Bone marrow (tissue), 2 donors: ENCODE measurements around the gene WASHC2A.
"Not testable (repeated sequence)": the region's sequence is repeated elsewhere in the genome, so short reads cannot be mapped to it uniquely, and the experiment has no call there.

Experiments used
- DNase-seq, 2 donors: peaks; one replicate each; lab custom pipeline; 2025; lab: John Stamatoyannopoulos, UW

The WASHC2A gene

GRCh38 chr10:50157868-50158267 is 90.1 kb downstream of the WASHC2A start:
- not testable (repeated sequence) for DNase-seq

GRCh38 chr10:50159856-50160255 is 92.1 kb downstream of the WASHC2A start:
- DNase-seq: not testable (repeated sequence)

- not testable (repeated sequence) for DNase-seq
Measured at GRCh38 chr10:50165038-50165437, 97.3 kb downstream of the WASHC2A start.

- not testable (repeated sequence) for DNase-seq
Measured at GRCh38 chr10:50167833-50168232, 100.1 kb downstream of the WASHC2A start.

GRCh38 chr10:50169506-50169905 is 101.8 kb downstream of the WASHC2A start:
- DNase-seq: not testable (repeated sequence)

- not testable (repeated sequence) for DNase-seq
Measured at GRCh38 chr10:50174788-50175525, 107.2 kb downstream of the WASHC2A start.
